ENCODE results near the gene HKDC1. TPM values are rescaled to one million over a fixed set of nuclear protein-coding genes. Genes with fewer than 3 reads are reported as not detected.
A peak's percentile ranks its signal among the peaks of the same experiment; 100 is the strongest.
"Not testable (repeated sequence)": the region's sequence is repeated elsewhere in the genome, so short reads cannot be mapped to it uniquely, and the experiment has no call there.

The HKDC1 gene
- total RNA-seq, 1 donor from 2014 or later, result not detected

- no peak for DNase-seq (ENCODE audit: low read depth in 2 of 2)
Observed at GRCh38 chr10:69242040-69242851, 22.1 kb downstream of the HKDC1 start.

DNA sequence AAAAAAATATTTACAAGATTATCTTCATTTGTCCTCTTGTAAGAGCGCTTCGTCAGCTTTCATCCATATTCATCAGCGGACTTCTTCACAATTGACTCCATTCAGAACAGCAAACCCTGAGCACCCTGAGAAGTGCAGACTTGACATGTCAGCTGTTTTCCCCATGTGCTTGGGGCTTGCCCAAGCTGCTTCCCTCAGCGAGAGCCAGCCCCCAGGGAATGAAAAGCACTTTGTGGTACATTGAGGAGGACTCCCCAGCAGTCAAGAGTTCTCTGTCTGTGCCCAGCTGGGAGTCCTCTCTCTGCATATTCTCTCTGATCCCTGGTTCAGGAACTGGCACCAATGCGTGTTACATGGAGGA, 22.7 kb downstream of the HKDC1 start:
- no peak for DNase-seq (ENCODE audit: low read depth in 2 of 2)

GRCh38 chr10:69243817-69244216, 23.7 kb downstream of the HKDC1 start:
- DNase-seq (ENCODE audit: low read depth in 2 of 2), result no peak

GRCh38 chr10:69246036-69246435, 25.9 kb downstream of the HKDC1 start:
- DNase-seq (ENCODE audit: low read depth in 2 of 2), result no peak

DNA sequence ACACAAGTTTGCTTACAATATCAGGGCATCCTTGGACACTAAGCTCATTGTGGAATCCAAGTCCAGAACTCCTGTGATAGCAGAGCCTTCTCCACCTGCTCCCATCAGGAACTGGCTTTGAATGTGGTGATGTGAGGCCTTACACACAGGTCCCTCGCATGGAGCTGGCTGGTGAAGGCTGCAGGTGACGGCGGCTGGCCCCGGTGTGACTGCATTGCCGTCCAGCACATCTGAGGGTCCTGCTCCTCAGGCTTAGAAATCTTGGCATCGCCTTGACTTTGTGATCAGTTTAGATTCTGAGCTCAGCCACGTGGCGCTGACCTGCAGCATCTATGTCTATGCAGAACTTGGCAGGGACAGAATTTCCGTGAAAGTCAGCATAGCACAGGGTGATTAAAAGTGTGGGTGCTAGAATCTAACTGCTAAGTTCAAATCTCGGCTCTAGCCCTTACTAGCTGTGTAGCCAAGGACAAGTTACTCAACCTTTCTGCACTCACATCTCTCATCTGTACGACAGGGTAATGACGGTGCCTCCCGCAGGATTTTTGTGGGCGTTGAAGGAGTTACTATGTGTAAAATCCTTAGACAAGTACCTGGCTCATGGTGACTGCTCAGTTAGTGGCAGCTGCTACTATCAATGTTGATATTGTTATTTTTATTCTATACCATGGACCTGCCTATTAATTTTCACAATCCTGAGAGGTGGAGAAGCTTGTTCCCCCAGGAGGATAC, 26.6 kb downstream of the HKDC1 start:
- DNase-seq (ENCODE audit: low read depth in 2 of 2), result no peak

GRCh38 chr10:69247313-69247710, 27.2 kb downstream of the HKDC1 start:
- DNase-seq (ENCODE audit: low read depth in 2 of 2), result no peak

- no peak for DNase-seq (ENCODE audit: low read depth in 2 of 2)
Observed at GRCh38 chr10:69248117-69248730, 28.1 kb downstream of the HKDC1 start.

- no peak for DNase-seq (ENCODE audit: low read depth in 2 of 2)
Observed at GRCh38 chr10:69250041-69250440, 29.9 kb downstream of the HKDC1 start.

DNA sequence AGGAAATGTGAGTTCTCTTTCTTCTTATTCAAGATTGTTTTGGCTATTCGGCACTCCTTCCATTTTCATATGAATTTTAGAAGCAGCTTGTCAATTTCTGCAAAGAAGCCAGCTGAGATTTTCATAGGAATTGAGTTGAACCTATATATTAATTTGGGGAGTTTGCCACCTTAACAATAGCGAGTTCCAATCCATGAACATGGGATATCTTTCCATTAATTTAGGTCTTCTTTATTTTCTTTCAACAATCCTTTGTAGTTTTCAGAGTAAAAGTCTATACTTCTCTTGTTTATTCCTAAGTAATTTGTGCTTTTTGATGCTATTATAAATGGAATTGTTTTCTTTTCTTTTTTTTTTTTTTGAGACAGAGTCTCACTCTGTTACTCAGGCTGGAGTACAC, 31.3 kb downstream of the HKDC1 start:
- DNase-seq (ENCODE audit: low read depth in 2 of 2), result not testable (repeated sequence)

DNA sequence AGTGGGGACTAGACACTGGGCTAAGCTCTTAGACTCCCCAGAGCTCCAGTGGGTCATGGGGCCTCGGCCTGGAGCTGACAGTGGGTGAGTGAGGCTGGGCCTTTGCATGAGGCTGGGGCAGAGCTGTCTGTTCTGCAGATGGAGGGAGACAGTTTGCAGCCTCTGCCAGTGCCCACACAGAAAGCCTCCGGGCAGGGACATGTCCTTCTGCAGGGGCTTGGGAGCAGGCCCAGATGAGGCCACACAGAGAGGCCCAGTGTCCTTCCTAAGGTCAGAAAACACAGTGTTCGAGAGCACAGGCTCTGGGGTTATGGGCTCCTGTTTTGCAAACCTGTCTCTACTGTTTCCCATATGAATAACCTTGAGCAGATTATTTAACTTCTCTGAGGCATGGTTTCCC, 33.0 kb downstream of the HKDC1 start:
- DNase-seq (ENCODE audit: low read depth in 2 of 2), result no peak

- DNase-seq (ENCODE audit: low read depth in 2 of 2), result no peak
Observed at GRCh38 chr10:69254877-69255276, 34.7 kb downstream of the HKDC1 start.

- no peak for DNase-seq (ENCODE audit: low read depth in 2 of 2)
Observed at GRCh38 chr10:69259547-69260243, 39.6 kb downstream of the HKDC1 start.

DNA sequence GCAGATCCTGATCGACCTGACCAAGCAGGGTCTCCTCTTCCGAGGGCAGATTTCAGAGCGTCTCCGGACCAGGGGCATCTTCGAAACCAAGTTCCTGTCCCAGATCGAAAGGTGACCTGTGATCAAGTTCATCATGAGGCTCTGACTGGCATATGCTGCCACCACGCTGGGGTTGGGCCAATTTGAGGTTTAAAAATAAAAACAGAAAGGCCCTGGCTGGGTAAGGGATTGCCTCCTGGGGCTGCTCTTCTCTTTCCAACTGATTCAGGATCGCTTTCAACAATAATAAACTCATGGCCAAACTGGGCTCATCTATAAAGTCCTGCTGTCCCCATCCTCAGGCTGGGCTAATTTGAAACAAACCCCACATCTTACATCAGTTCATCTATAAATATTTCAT, 41.1 kb downstream of the HKDC1 start:
- no peak for DNase-seq (ENCODE audit: low read depth in 2 of 2)

DNA sequence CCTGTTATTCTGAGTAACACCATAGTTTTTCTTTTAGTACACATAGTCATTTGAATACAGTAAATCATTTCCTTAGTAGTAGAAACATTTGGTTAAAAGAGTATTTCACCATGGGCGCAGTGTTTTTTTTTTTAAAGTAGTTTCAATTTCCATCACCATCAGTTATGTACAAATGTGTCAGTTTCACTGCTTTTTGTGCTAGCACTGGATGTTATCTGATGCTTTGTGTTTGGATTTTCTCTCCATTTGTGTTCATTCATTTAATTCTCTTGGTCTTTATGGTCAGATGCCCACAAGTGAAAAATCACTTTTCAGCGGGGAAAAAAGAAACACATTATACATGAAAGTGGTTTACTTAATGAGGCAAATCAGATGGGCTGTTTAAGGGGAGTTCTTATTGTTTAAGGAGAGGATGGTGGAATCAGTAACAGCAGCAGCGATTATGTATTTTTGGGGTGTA, 42.2 kb downstream of the HKDC1 start:
- no peak for DNase-seq (ENCODE audit: low read depth in 2 of 2)

DNA sequence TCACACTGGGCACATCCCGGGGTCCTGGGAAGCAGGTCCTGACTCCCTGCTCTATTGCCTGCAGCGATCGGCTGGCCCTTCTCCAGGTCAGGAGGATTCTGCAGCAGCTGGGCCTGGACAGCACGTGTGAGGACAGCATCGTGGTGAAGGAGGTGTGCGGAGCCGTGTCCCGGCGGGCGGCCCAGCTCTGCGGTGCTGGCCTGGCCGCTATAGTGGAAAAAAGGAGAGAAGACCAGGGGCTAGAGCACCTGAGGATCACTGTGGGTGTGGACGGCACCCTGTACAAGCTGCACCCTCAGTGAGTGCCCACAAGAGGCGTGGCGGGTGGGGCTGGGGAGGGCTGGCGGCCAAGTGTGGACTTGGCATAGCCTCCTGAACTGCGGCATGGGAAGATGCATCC, 45.4 kb downstream of the HKDC1 start:
- DNase-seq (ENCODE audit: low read depth in 2 of 2), result no peak

DNA sequence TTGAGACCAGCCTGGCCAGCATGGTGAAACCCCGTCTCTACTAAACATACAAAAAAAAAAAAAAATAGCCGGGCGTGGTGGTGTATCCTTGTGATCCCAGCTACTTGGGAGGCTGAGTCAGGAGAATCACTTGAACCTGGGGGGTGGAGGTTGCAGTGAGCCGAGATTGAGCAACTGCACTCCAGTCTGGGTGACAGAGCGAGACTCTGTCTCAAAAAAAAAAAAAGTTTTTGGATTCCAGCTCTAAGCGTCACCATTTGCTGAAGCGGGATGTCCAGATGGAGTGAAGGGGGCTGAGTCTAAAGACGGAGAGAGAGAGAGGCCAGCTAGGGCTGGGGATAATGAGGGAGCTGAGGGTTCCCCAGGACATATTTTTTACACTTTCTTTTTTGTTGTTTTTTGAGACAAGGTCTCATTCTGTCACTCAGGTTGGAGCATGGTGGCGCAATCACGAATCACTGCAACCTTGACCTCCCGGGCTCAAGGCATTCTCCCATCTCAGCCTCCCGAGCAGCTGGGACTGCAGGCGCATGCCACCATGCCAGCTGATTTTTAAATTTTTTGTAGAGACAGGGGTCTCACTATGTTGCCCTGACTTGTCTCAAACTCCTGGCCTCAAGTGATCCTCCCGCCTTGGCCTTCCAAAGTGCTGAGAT, 48.8 kb downstream of the HKDC1 start:
- DNase-seq (ENCODE audit: low read depth in 2 of 2), result no peak

DNA sequence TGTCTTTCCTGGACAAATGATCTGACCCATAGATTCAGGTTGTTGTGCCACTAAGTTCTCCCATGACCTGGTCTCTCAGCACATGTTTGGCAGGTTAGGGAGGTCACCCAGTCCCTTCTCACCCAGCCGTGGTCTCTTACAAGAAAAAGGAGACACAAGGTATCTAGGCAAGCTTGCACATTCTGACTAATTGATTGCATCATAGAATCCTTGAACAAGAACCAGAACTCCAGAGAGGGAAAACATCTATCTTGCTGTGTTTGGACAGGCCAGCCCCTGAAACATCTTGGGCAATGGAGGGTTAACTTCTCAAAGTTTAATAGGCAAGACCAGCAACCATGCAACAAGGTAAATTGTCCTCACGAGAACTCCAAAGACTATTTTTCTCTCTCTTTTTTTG, 49.6 kb downstream of the HKDC1 start:
- no peak for DNase-seq (ENCODE audit: low read depth in 2 of 2)

DNA sequence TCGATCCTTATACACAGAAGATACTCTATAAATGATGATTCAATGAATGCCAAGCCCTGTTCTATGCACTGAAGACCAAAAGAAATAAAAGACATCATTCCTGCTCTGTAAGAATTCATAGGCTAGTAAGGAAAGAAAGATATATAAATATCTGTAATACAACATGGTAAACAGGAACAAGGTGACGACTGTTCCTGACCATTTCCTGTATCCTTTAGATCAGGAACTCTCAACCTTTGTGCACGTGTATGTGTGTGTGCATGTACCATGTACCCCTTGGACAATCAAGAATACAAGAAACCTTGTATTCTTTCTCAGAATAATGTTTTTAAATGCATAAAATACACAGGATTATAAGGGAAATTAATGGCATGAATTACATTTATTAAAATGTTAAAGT, 50.9 kb downstream of the HKDC1 start:
- DNase-seq (ENCODE audit: low read depth in 2 of 2), result peak; percentile 55

DNA sequence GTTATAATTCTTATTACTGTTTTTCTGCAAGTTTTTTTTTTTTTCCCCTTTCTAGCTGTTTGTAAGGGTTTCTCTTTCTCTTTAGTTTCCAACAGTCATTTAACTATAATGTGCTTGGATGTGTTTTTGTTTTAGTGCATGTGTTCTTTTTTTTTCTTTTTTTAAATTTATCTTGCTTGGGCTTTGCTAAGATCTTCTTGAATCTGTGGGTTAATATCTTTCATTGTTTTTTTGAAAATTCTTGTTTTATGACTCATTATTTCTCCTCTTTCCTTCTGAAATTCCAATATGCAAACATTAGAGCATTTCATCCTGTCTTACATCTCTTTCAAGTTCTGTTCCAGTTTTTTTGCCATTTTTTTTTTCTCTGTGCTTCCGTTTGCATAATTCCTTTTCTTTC, 52.5 kb downstream of the HKDC1 start:
- peak in 1 of 2 donors; percentile 54 for DNase-seq (ENCODE audit: low read depth in 2 of 2)

- DNase-seq (ENCODE audit: low read depth in 2 of 2), result no peak
Observed at GRCh38 chr10:69275444-69275843, 55.3 kb downstream of the HKDC1 start.

GRCh38 chr10:69276503-69276902, 56.4 kb downstream of the HKDC1 start:
- DNase-seq (ENCODE audit: low read depth in 2 of 2), result no peak
